Raji (cell line): Measurements from ENCODE around the gene PRSS50.

ENCODE experiments used
- POLR2A ChIP-seq: IDR thresholded peaks from 2 replicates; pipeline ENCODE4 v1.6.1; 2011; ENCODE audit warnings: low read depth, low read length, control low read depth; ENCODE audit not compliant: insufficient read depth

PRSS50 gene

DNA sequence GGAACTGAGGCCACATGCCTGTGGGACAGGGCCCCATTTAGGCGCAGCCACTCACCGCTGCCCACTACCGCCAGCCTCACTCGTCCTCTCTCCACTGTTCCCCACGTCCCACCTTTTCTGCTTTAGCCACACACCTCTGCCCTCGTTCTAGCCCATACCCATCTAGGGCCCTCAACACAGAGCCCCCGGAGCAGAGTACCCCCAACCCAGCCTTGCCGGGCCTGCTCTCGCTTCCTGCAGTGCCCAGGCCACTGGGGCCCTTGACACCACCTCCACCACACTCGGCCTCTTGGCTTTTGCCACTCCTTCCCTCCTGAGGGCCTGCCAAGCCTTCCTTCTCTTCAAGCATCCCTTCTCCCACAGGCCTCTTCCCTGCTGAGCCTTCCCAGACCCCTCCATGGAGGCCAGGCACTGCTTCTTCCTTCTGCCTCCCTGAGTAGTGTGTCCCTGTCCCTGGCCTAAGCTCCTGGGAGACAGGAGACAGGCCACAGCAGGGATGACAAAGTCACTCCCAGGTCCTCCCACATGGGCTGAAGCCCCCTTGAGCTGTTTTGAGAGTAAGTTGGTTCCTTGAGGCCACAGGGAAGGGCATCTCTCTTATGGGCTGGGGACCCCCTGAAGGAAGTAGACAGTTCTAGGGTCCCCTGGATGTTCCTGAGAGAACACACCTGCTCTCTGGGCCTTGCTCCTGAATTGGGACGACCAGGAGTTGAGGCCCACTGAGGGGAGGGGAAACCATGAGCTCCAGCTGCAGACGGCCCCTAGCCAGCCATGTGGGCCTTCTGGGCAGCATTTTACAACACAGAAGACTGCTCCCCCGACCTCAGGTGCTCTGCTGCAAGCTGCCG is 4.4 kb downstream of the PRSS50 start:
- no peak for TF ChIP-seq POLR2A

DNA sequence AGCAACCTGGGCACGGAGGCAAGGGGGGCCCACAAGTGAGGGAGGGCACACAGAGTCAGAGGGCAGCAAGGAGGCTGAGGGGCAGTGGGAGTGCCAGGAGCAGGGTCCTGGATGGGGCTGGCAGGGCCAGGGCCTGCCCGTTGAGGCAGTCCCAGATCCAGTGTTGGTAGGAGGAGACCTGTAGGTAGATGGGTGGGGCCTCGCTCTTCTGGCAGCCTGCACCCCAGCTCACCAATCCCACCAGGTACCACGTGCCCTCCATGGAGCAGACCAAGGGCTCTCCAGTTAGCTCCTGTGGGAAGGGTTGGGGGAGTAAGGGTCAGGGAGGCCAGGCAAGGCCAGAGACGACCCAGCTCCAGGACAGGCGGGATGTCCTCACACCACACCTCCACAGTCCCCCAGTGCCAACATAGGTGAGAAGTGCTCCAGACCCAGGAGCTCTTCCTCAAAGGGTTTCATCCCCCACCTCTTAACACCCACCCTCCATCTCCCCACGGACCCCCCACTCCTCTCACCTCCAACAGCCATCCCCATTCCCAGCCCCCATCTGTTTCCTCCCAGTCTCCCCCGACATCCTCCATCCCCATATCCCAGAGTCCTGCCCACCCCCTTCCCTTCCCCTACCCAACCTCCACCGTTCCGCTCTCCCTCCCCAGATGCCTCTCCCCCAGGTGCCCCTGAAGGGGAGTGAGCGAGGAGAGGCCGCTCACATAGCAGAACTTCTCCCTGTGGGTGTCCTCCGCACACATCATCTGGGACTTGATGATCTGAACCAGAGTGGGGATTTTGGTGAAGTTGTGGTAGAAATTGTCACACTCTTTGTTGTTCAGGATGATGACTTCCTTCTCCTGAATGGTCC is 5.2 kb downstream of the PRSS50 start:
- TF ChIP-seq POLR2A: no peak

DNA sequence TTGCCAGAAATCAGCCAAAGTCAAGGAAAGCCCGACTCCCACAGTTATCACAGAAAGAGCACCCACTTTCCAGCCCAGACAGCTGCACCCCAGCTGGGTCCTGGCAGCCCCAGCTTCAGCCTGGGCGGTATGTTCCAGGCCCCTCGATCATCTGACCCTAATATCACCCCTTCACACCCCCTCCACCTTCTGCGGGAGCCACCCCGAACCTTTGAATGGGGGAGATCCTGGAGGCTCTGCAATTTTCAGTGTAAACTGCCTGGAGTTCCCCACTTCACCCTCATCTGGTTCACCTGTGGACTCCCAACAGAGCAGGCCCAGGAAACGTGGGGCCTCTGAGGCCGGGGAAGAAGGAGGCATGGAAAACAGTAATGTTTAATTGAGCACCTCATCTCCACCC is 5.9 kb downstream of the PRSS50 start:
- no peak for TF ChIP-seq POLR2A

DNA sequence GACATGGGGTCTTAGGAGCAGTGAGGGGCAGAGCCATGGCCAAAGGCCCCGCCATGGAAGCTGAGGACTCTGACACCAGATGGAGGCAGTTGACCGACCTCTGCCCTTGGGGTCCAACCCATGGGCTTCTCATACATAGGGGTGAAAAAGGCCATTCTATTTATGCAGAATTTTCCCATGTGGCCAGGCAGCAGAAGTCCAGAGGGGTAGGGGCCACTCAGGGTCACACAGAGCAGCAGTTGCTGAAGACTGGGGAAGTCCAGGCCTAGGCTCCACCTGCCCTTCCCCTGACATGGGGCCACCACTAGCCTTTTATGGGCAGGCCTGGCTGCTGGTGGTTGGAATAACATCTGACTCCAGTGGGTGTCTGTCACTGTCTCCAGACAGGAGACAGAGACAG is 6.4 kb downstream of the PRSS50 start:
- TF ChIP-seq POLR2A: no peak

DNA sequence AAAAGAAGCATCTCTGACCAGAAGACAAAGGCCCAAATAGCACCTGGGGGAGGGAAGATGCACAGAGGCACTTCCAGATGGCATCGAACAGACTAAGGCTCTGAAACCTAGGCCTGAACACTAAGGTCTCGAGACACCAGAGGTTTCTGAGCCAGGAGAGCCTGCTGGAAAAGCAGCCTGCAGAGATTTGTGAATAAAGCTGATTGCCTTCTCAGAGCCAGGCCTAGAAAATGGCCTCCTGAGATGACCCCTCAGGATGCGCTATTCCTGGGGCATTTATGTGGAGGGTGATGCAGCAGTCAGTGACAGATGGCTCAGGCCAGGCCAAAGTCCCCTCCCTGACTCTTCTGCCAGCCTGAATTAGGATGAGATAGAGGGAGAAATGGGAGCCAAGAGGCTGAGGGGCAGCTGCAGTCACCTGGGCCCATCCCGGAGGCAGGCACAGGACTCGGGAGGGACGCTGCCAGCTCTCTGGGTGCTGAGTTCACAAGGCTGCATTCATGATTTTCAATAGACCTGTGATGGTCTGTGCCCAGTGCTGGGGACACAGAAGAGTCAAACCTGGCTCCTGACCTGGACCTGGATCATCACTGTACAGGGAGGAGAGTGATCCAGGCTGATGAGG is 6.9 kb downstream of the PRSS50 start:
- no peak for TF ChIP-seq POLR2A

DNA sequence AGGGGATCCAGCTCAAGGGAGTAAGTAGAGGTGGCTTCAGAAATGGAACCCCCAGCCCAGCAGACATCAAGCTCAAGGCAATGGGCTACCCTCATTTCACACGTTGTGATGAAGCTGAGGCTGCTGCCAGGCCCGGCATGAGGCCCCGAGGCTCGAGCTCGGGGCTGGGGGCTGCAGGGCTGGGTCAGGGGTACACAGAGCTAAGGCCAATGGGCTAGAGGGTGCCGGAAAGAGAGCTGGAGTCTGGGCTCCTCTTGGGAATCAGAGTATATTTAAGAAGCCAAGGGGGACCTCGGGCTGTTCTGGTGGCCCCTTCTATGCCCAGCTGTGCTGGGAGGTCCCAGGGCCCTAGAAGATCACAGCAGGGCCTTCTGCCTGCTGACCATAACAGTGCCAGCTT is 7.4 kb downstream of the PRSS50 start:
- no peak for TF ChIP-seq POLR2A

DNA sequence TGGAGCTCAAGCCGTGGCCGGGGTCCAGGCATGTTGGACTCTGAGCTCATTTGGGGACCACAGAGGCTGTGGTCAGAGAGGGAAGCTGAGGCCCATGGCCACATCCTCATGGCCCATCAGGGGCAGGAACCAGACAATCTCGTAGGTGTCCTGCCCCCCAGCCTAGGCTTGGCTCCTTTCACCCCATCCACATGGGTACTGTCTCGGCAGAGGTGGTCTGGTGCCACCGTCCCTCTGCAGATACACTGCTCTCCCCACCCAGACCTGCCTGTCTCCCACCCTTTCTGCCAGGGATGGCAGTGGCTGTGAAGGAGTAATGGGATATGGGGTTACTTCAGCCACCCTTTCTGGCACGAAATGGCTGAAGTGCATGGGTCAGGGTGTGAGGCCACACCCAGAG is 7.9 kb downstream of the PRSS50 start:
- no peak for TF ChIP-seq POLR2A

DNA sequence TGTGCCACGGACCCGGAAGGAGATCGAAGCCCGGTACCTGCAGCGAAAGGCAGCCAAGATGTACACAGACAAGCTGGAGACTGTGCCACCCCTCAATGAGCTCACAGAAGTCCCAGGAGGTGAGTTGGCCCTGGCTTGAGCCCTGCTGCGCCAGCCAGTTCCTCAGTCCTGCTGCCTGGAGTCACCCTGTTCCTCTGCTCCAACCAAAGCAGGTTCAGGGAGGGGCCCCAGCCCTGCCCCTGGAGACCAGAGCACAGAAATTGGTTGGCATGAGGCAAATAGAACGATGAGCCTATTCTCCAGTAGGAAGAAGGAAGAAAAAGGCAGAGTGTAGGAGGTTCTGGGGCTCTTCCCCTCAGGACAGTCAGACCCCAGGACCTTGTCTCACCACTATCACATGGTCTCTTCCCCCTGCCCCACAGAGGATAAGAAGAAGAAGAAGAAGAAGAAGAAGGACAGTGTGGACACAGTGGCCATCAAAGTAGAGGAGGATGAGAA is 8.5 kb downstream of the PRSS50 start:
- TF ChIP-seq POLR2A: no peak

DNA sequence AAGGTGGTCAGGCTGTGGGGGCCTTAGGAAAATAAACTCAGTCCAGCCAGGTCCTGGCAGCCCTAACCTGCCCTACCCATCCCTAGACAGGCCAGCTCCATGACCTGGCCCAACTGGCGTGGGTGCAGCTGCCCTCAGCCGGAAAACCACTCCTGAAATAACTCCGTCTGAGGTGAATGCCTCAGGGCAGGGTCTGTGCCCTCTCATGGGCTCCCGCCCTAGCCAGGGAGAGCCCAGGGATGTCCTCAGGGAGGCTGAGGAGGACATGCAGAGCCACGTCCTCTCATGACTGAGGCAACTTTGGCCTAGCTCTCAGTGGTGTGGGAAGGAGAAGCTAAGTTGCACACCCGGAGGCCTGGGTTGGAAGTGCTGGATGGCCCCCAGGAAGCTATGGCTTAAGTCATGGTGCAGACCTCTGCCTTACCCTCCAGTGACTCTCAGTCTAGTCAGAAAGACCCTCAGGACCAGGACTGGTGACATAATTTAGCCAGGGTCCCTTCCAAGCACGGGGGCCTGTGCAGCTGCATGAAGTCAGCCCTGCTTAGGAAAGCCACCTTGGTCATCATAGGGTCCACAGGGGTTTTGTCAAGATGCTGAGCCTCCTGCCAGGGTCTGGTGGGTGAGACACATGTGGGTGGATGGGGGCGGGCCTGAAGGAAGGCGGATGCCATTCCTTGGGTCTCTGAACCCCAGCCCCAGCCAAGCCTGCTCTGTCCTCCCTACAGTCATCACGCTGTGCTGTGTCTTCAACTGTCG is 9.1 kb downstream of the PRSS50 start:
- no peak for TF ChIP-seq POLR2A

DNA sequence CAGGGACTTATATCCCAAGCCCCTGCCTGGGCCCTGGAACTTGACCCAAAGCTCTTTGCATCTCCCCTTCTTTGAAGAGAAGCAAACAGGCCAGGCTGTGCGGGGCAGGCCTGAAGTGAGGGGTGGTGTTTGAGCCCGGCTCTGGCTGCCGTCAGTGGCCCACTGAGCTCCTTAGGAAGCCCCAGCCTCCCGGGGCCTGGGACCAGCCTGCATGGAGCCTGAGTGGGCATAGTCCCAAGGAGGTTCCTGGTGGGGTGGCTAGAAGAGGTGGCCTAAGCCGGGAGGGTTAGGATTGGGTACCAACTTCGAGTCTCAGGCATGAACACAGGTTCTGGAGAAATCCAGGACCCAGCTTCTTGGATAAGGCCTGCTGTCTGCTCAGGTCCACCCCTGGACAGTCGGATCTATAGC is 10.1 kb downstream of the PRSS50 start:
- TF ChIP-seq POLR2A: no peak

DNA sequence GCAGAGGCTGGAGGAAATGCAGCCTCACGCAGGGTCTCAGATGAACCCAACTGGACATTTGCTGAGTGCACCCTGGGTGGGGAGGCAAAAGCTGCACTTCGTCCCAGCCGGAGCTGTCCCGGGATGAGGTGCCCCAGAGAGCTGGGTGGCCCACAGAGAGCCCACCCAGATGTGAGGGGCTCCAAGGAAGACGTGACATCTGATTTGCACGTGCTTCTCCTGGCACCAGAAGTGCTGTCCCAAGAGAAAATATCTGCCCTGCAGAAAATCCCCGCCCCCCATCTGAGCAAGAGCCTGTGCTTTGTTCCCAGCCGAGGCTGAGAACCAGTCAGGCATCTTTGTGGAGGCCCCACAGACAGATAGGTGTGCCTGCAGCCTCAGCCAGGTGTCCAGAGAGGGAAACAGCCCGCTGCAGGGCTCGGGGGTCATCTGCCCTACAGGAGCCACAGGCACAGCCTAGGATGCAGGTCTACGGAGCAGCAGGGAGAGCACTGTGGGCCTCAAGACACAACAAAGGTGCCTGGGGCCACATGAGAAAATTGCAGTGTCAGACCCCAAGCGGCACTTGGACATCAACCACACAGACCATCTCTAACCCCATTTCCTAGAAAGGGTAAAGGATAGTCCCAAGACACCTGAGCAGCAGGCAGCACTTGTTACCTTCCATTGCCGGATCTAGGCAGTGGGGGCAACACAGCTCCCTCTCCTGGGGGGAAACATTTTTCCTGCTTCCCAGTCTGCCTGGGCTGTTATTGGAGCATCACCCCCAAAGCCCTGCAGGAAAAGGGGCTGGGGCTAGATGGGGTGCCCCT is 10.7 kb downstream of the PRSS50 start:
- no peak for TF ChIP-seq POLR2A

DNA sequence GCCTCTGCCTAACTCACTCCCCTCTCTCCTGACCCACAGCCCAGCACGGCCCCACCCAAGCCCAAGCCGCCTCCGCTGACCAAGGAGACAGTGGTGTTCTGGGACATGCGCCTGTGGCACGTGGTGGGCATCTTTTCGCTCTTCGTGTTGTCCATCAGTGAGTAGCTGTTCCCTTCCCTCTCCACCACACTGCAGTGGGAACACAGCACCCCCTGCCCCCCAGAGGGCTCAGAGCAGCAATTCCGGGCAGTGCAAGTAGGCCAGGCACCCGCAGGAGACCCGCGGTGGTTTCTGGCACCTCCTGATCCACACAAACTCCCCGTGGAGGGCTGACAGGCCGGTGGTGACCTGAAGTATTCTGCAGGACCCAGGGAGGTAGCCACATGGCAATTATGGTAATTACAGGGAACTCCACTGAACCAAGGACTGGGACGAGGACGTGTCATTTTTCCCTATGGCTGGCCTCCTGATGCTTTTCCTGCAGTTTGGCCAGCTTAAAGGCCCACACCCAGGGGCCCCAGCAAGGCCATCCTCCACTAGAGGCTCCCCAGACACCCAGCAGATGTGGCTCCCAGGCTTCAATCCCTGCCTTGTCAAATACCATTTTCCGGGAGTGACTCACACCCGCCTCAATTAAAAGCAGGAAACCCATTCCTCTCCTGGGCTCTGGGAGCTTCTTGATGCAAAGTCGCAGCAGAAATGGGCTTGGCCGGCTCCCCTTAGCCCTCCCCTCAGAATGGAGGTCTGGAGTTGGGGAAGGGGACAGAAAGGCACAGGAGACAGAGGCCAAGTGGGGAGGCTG is 11.7 kb downstream of the PRSS50 start:
- TF ChIP-seq POLR2A: no peak

DNA sequence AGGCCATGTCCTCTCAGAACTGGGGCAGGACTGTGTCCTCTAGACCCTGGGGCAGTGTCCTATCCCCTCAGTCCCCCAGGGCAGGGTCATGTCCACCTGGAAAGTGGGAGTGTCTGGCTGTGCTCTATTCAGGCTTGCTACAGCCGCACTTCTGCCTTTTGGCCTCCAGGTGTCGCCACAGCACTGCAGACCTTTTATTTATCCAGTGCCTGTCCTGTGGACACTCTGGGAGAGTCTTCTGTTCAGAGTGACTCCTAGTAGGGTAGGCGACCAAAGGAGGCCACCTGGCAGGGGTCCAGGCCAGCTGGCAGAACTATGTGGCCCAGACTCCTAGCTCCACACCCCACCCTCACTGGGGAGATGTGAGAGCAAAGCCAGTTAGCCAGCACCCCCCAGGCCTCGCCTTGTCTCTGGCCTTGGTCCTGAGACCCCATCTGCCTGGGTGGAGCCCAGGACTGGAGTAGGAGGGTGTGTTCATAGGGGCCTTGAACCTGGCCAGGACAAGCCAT is 12.6 kb downstream of the PRSS50 start:
- no peak for TF ChIP-seq POLR2A

DNA sequence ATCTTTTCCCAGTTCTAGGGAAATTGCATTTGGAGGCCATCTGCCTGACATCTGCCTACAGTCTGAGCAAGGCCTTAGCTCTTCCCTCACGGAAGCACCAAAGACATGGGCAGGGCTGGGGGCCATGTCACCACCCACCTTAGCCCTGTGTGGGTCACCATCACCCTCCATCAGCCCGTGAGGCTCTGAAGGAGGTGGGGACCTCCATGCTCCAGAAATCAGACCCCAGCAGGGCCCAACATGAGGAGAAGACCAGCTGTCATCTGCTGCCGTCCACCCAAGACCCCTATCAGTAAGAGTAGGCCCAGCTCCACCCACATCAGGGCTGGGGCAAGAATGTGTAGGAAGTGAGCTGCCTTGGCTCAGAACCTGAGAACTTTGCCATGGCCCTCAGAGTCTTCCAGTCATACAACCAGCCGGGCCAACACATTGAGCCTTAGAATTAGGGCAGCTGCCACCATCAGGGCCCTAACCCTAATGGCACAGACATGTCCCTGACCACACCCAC is 14.6 kb downstream of the PRSS50 start:
- TF ChIP-seq POLR2A: no peak
